ENCODE results near the gene KRTAP9-9. TPM values are rescaled to one million over a fixed set of nuclear protein-coding genes. Genes with fewer than 3 reads are reported as not detected.
A peak's percentile ranks its signal among the peaks of the same experiment; 100 is the strongest.

KRTAP9-9 gene
- total and polyA plus RNA-seq, 2 donors (not counting 1 experiment from before 2014, with no cell fraction given) = not detected

DNA sequence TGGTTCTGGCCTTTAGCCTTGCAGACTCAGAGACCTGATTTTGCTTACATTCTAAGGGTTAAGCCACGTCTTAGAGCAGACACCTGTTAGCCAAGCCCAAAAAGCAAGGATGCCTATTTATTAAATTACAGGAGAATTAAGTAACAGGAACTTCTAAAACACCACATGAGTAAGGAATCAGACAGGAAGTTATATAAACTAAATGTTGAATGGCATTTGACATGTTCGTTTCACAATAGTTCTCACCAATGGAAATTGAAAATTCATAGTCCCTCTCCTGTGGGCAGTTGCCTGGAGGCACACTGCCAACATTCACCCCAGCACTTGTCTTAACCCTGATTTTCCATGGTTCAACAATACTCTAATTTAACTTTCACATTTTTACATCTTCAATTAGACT is 29.4 kb downstream of the KRTAP9-9 start:
- no peak overlapping the region for H3K27ac Mint-ChIP-seq
- WGBS (ENCODE audit: insufficient coverage) = 0% methylated on average over 1 of the region's 2 CpGs
- no peak for ATAC-seq (ENCODE audit: low read depth)
- Histone ChIP-seq H4K20me1 (ENCODE audit: control insufficient read depth, insufficient read depth, low read length, poor library complexity, severe bottlenecking) (no peaks in the 10 kb centered on the region), H3K4me1 (ENCODE audit: control insufficient read depth in 2 of 2, insufficient read depth in 2 of 2, low read length in 2 of 2) (peaks cover 0 to 6% of the 10 kb centered on the region in 2 donors), H3K79me2 (ENCODE audit: control insufficient read depth, insufficient read depth, low read length) (no peaks in the 10 kb centered on the region), H3K9ac (ENCODE audit: low read length) (no peak overlapping the region), H2AFZ (ENCODE audit: insufficient read depth, low read depth, low read length, poor library complexity, severe bottlenecking) (no peak overlapping the region), H3K27me3 (replicated peaks in 1 of 4; ENCODE audit: control extremely low read depth in 1 of 4, control insufficient read depth in 3 of 4, insufficient read depth in 4 of 4, low read length in 3 of 4) (no peaks in the 10 kb centered on the region), H3K4me2 (replicated peaks; ENCODE audit: low read depth, low read length, poor library complexity, severe bottlenecking) (no peak overlapping the region), H3K4me3 (ENCODE audit: control extremely low read depth in 1 of 5, extremely low read depth in 1 of 5, insufficient read depth in 1 of 5, low read depth in 2 of 5, low read length in 4 of 5) (no peak overlapping the region), H3K36me3 (replicated peaks in 1 of 2; ENCODE audit: control extremely low read depth in 1 of 2, control insufficient read depth in 1 of 2, extremely low read depth in 1 of 2, insufficient read depth in 2 of 2, low read length in 1 of 2) (no peaks in the 10 kb centered on the region), H3K9me3 (ENCODE audit: control extremely low read depth in 1 of 3, control insufficient read depth in 2 of 3, insufficient read depth in 1 of 3, low read length in 2 of 3) (no peaks in the 10 kb centered on the region), H3K27ac (ENCODE audit: low read length in 2 of 2) (no peak overlapping the region)
- H3K27me3 Mint-ChIP-seq = peaks cover 30% of the 10 kb centered on the region
- DNase-seq = peak; percentile 0
- POLR2A ChIA-PET = no interaction called here
- peaks cover 4% of the 10 kb centered on the region for H3K4me1 Mint-ChIP-seq
- intact Hi-C loops (cut with micrococcal nuclease) = no loop called here
- TF ChIP-seq, protein P1, sequence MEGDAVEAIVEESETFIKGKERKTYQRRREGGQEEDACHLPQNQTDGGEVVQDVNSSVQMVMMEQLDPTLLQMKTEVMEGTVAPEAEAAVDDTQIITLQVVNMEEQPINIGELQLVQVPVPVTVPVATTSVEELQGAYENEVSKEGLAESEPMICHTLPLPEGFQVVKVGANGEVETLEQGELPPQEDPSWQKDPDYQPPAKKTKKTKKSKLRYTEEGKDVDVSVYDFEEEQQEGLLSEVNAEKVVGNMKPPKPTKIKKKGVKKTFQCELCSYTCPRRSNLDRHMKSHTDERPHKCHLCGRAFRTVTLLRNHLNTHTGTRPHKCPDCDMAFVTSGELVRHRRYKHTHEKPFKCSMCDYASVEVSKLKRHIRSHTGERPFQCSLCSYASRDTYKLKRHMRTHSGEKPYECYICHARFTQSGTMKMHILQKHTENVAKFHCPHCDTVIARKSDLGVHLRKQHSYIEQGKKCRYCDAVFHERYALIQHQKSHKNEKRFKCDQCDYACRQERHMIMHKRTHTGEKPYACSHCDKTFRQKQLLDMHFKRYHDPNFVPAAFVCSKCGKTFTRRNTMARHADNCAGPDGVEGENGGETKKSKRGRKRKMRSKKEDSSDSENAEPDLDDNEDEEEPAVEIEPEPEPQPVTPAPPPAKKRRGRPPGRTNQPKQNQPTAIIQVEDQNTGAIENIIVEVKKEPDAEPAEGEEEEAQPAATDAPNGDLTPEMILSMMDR (IDR thresholded peaks at IDR 0.05) = no peak
- TF ChIP-seq EZH2 (IDR thresholded peaks at IDR 0.05; ENCODE audit: borderline replicate concordance, insufficient read depth, low read depth, low read length, poor library complexity, severe bottlenecking) = no peak
- H3K4me3 Mint-ChIP-seq = no peak overlapping the region
- no peaks in the 10 kb centered on the region for H3K9me3 Mint-ChIP-seq (ENCODE audit: insufficient read depth)
- CTCF ChIA-PET = no interaction called here

GRCh38 chr17:41287050-41287449 is 31.9 kb downstream of the KRTAP9-9 start:
- POLR2A ChIA-PET = no interaction called here
- Mint-ChIP-seq H3K4me1 (peaks cover 4% of the 10 kb centered on the region), H3K4me3 (no peak overlapping the region), H3K27ac (no peak overlapping the region), H3K27me3 (peaks cover 31% of the 10 kb centered on the region), H3K9me3 (ENCODE audit: insufficient read depth) (no peaks in the 10 kb centered on the region)
- Histone ChIP-seq H3K4me1 (ENCODE audit: control insufficient read depth in 2 of 2, insufficient read depth in 2 of 2, low read length in 2 of 2) (peaks cover 0 to 6% of the 10 kb centered on the region in 2 donors), H3K9me3 (ENCODE audit: control extremely low read depth in 1 of 3, control insufficient read depth in 2 of 3, insufficient read depth in 1 of 3, low read length in 2 of 3) (no peaks in the 10 kb centered on the region), H3K27ac (ENCODE audit: low read length in 2 of 2) (no peak overlapping the region), H3K9ac (ENCODE audit: low read length) (no peak overlapping the region), H4K20me1 (ENCODE audit: control insufficient read depth, insufficient read depth, low read length, poor library complexity, severe bottlenecking) (no peaks in the 10 kb centered on the region), H3K79me2 (ENCODE audit: control insufficient read depth, insufficient read depth, low read length) (no peaks in the 10 kb centered on the region), H3K27me3 (replicated peaks in 1 of 4; ENCODE audit: control extremely low read depth in 1 of 4, control insufficient read depth in 3 of 4, insufficient read depth in 4 of 4, low read length in 3 of 4) (no peaks in the 10 kb centered on the region), H3K36me3 (replicated peaks in 1 of 2; ENCODE audit: control extremely low read depth in 1 of 2, control insufficient read depth in 1 of 2, extremely low read depth in 1 of 2, insufficient read depth in 2 of 2, low read length in 1 of 2) (no peaks in the 10 kb centered on the region), H3K4me2 (replicated peaks; ENCODE audit: low read depth, low read length, poor library complexity, severe bottlenecking) (no peak overlapping the region), H3K4me3 (ENCODE audit: control extremely low read depth in 1 of 5, extremely low read depth in 1 of 5, insufficient read depth in 1 of 5, low read depth in 2 of 5, low read length in 4 of 5) (no peak overlapping the region), H2AFZ (ENCODE audit: insufficient read depth, low read depth, low read length, poor library complexity, severe bottlenecking) (no peak overlapping the region)
- 50% methylated on average over 1 of the region's 3 CpGs for WGBS (ENCODE audit: insufficient coverage)
- ATAC-seq (ENCODE audit: low read depth) (no peak), DNase-seq (peak; percentile 0)
- CTCF ChIA-PET = interaction anchor here (2.1 kb wide), 1 partner anchor 35 kb away, joined by 4 read pairs; no protein-coding TSS in a partner anchor
- TF ChIP-seq EZH2 (IDR thresholded peaks at IDR 0.05; ENCODE audit: borderline replicate concordance, insufficient read depth, low read depth, low read length, poor library complexity, severe bottlenecking) = no peak
- TF ChIP-seq, protein P1 (IDR thresholded peaks at IDR 0.05) = no peak
- intact Hi-C loops (cut with micrococcal nuclease) = no loop called here

Data from B cell (primary cell).